ENCODE results near the gene PRKD1. TPM values are rescaled to one million over a fixed set of nuclear protein-coding genes. Genes with fewer than 3 reads are reported as not detected.

PRKD1 gene
- total and polyA plus RNA-seq, 2 of the 13 experiments (the other 11 are each of a cell fraction or from before 2014, with no cell fraction given), result 0.22 to 1.3 TPM

DNA sequence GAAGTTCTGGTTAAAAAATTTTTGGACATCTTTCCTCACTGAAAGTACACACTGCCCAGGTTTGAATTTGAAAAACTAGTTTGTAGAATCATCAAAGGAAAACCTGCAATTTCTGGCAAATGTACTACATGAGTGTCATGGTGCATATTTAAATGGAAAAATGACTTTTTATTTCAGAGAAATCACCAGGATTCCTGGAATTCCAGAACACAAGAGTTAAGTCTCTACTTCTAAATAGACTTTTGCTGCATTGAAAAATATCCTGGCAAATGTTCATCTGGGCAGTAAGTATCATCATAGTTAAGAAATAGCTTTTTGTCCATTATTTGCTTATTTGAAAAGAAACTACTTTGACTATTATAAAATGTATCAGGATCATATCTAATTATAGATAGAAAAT lies 275.1 kb downstream of the PRKD1 start:
- H3K4me1 ChIP-seq (ENCODE audit: insufficient read depth, low read length), result no peaks in the 10 kb centered on the region
- no peak overlapping the region for H3K4me2 ChIP-seq (ENCODE audit: low read depth, low read length)
- in situ Hi-C loops (cut with HindIII; ENCODE audit: extremely low pct_ligation_motif_present, low pct_unique_long_range_greater_than_20kb), result no loop called here
- DNase-seq (ENCODE audit: low spot score), result no peak
- no peak overlapping the region for H3K27ac ChIP-seq (ENCODE audit: extremely low read length, insufficient read depth, low read length)
- H3K27me3 ChIP-seq (ENCODE audit: control insufficient read depth in 1 of 2, insufficient read depth in 2 of 2, low read length in 2 of 2), result no peaks in the 10 kb centered on the region
- peaks cover 93% of the 10 kb centered on the region for H3K9me3 ChIP-seq (ENCODE audit: low read length)
- no peak overlapping the region for H3K9ac ChIP-seq (ENCODE audit: insufficient read depth, low read depth, low read length)
- H4K20me1 ChIP-seq (ENCODE audit: insufficient read depth, low read length), result no peaks in the 10 kb centered on the region
- H3K4me3 ChIP-seq (replicated peaks in 1 of 3; ENCODE audit: insufficient read depth in 1 of 3, low read depth in 2 of 3, low read length in 3 of 3), result no peak overlapping the region
- ChIA-PET CTCF (ENCODE audit: low intra/inter-chr PET ratio, low total read pairs) (no interaction called here), POLR2A (no interaction called here)
- no peaks in the 10 kb centered on the region for H3K36me3 ChIP-seq (replicated peaks in 1 of 2; ENCODE audit: control insufficient read depth in 1 of 2, insufficient read depth in 2 of 2, low read length in 2 of 2)
- H3K79me2 ChIP-seq (ENCODE audit: insufficient read depth, low read length), result no peaks in the 10 kb centered on the region
- intact Hi-C loops (cut with micrococcal nuclease; ENCODE audit: unreplicated experiment), result no loop called here
- no peak for ATAC-seq
- H2AFZ ChIP-seq (ENCODE audit: low read length), result no peak overlapping the region
- TF ChIP-seq, protein P1, sequence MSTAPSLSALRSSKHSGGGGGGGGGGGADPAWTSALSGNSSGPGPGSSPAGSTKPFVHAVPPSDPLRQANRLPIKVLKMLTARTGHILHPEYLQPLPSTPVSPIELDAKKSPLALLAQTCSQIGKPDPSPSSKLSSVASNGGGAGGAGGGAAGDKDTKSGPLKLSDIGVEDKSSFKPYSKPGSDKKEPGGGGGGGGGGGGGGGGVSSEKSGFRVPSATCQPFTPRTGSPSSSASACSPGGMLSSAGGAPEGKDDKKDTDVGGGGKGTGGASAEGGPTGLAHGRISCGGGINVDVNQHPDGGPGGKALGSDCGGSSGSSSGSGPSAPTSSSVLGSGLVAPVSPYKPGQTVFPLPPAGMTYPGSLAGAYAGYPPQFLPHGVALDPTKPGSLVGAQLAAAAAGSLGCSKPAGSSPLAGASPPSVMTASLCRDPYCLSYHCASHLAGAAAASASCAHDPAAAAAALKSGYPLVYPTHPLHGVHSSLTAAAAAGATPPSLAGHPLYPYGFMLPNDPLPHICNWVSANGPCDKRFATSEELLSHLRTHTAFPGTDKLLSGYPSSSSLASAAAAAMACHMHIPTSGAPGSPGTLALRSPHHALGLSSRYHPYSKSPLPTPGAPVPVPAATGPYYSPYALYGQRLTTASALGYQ (CRISPR knock-in tag; IDR thresholded peaks at IDR 0.05), result no peak
- TF ChIP-seq EHMT2 (IDR thresholded peaks at IDR 0.05; ENCODE audit: borderline replicate concordance, low read depth, low read length) (no peak), CCDC6 (CRISPR knock-in tag; IDR thresholded peaks at IDR 0.05) (no peak), TSC22D2 (CRISPR knock-in tag; IDR thresholded peaks at IDR 0.05; ENCODE audit: borderline replicate concordance) (no peak), ZNF552 (CRISPR knock-in tag; IDR thresholded peaks at IDR 0.05; ENCODE audit: borderline replicate concordance) (no peak), ZBTB20 (CRISPR knock-in tag; IDR thresholded peaks at IDR 0.05; ENCODE audit: borderline replicate concordance, low read depth) (no peak), AGO1 (IDR thresholded peaks at IDR 0.05; ENCODE audit: low read depth, low read length, poor library complexity, severe bottlenecking) (no peak), ZNF138 (CRISPR knock-in tag; IDR thresholded peaks at IDR 0.05; ENCODE audit: low read depth) (no peak), ZKSCAN1 (IDR thresholded peaks at IDR 0.05; ENCODE audit: low read length) (no peak)
- TF ChIP-seq, protein P2, sequence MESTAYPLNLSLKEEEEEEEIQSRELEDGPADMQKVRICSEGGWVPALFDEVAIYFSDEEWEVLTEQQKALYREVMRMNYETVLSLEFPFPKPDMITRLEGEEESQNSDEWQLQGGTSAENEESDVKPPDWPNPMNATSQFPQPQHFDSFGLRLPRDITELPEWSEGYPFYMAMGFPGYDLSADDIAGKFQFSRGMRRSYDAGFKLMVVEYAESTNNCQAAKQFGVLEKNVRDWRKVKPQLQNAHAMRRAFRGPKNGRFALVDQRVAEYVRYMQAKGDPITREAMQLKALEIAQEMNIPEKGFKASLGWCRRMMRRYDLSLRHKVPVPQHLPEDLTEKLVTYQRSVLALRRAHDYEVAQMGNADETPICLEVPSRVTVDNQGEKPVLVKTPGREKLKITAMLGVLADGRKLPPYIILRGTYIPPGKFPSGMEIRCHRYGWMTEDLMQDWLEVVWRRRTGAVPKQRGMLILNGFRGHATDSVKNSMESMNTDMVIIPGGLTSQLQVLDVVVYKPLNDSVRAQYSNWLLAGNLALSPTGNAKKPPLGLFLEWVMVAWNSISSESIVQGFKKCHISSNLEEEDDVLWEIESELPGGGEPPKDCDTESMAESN (CRISPR knock-in tag; conservative IDR thresholded peaks at IDR 0.05), result no peak
- TF ChIP-seq, protein P3, sequence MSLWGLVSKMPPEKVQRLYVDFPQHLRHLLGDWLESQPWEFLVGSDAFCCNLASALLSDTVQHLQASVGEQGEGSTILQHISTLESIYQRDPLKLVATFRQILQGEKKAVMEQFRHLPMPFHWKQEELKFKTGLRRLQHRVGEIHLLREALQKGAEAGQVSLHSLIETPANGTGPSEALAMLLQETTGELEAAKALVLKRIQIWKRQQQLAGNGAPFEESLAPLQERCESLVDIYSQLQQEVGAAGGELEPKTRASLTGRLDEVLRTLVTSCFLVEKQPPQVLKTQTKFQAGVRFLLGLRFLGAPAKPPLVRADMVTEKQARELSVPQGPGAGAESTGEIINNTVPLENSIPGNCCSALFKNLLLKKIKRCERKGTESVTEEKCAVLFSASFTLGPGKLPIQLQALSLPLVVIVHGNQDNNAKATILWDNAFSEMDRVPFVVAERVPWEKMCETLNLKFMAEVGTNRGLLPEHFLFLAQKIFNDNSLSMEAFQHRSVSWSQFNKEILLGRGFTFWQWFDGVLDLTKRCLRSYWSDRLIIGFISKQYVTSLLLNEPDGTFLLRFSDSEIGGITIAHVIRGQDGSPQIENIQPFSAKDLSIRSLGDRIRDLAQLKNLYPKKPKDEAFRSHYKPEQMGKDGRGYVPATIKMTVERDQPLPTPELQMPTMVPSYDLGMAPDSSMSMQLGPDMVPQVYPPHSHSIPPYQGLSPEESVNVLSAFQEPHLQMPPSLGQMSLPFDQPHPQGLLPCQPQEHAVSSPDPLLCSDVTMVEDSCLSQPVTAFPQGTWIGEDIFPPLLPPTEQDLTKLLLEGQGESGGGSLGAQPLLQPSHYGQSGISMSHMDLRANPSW (CRISPR knock-in tag; IDR thresholded peaks at IDR 0.05; ENCODE audit: borderline replicate concordance), result no peak
- TF ChIP-seq, protein P4, sequence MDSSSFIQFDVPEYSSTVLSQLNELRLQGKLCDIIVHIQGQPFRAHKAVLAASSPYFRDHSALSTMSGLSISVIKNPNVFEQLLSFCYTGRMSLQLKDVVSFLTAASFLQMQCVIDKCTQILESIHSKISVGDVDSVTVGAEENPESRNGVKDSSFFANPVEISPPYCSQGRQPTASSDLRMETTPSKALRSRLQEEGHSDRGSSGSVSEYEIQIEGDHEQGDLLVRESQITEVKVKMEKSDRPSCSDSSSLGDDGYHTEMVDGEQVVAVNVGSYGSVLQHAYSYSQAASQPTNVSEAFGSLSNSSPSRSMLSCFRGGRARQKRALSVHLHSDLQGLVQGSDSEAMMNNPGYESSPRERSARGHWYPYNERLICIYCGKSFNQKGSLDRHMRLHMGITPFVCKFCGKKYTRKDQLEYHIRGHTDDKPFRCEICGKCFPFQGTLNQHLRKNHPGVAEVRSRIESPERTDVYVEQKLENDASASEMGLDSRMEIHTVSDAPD (CRISPR knock-in tag; IDR thresholded peaks at IDR 0.05), result no peak
- TF ChIP-seq, protein P5, sequence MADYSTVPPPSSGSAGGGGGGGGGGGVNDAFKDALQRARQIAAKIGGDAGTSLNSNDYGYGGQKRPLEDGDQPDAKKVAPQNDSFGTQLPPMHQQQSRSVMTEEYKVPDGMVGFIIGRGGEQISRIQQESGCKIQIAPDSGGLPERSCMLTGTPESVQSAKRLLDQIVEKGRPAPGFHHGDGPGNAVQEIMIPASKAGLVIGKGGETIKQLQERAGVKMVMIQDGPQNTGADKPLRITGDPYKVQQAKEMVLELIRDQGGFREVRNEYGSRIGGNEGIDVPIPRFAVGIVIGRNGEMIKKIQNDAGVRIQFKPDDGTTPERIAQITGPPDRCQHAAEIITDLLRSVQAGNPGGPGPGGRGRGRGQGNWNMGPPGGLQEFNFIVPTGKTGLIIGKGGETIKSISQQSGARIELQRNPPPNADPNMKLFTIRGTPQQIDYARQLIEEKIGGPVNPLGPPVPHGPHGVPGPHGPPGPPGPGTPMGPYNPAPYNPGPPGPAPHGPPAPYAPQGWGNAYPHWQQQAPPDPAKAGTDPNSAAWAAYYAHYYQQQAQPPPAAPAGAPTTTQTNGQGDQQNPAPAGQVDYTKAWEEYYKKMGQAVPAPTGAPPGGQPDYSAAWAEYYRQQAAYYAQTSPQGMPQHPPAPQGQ (CRISPR knock-in tag; IDR thresholded peaks at IDR 0.05; ENCODE audit: borderline replicate concordance), result no peak
- BruUV-seq (replicated peaks), result no TSS peak
- no peak for FAIRE-seq

All from HepG2 (cell line).